Psoas muscle (tissue), 8 donors: ENCODE measurements around the gene CD44. TPM values are rescaled to one million over a fixed set of nuclear protein-coding genes. Genes with fewer than 3 reads are reported as not detected.

Experiments used
- ATAC-seq, 4 donors: fragments of 200-7000 bp; cut with Tn5 transposase; one replicate each; pipeline ENCODE4 v1.9.1; 2020; ENCODE audit warnings: moderate library complexity in 3 of 4, mild to moderate bottlenecking in 2 of 4
- DNase-seq, 2 donors: peaks; one replicate each; pipeline ENCODE4 v3.0.0-alpha.2; 2020
- H3K27ac ChIP-seq: fragments of 200-600 bp; one replicate; pipeline ENCODE4 v1.8.0; 2022
- H3K27me3 ChIP-seq, 3 donors: fragments of 200-600 bp in 1 of 3; one replicate each; pipeline versions ENCODE4 v1.6.1 to v1.8.0; 2013 to 2022; ENCODE audit warnings: low read length in 2 of 3, mild to moderate bottlenecking in 2 of 3, moderate library complexity in 1 of 3; ENCODE audit not compliant: insufficient read depth in 3 of 3
- H3K36me3 ChIP-seq, 2 donors: fragments of 200-600 bp in 1 of 2; one replicate each; pipeline versions ENCODE4 v1.6.1 to v1.8.0; 2013 to 2022; ENCODE audit warnings: low read depth in 1 of 2, mild to moderate bottlenecking in 1 of 2, moderate library complexity in 1 of 2; ENCODE audit not compliant: insufficient read depth in 1 of 2
- H3K4me1 ChIP-seq: fragments of 200-600 bp; one replicate; pipeline ENCODE4 v1.8.0; 2022
- H3K4me3 ChIP-seq: fragments of 200-600 bp; one replicate; pipeline ENCODE4 v1.8.0; 2022; ENCODE audit warnings: mild to moderate bottlenecking
- H3K9me3 ChIP-seq: fragments of 200-600 bp; one replicate; pipeline ENCODE4 v1.8.0; 2022
- CTCF ChIP-seq: fragments of 200-600 bp; IDR thresholded peaks from one replicate; pipeline ENCODE4 v1.8.0; 2022; ENCODE audit warnings: antibody characterized with exemption
- WGBS, 3 donors: extraction: QIAGEN DNeasy Blood & Tissue Kit; methylation state at CpG; one replicate each; pipeline versions ENCODE4 v1.1.6 to v1.1.7; 2013; 5-methylcytosine and 5-hydroxymethylcytosine counted together
- intact Hi-C, 2 donors: fragments of 100-400 bp; cut with DNase I; formaldehyde crosslinking; loops; one replicate each; pipeline versions ENCODE4 v1.11.0 to v1.14.2; 2022
- polyA plus RNA-seq, 3 donors: library from polyadenylated mRNA; stranded (reverse); fragments of 200-250 nt; gene quantifications; one replicate each; pipeline ENCODE4 v1.2.3, GENCODE V29; 2013
- total RNA-seq, 4 donors: library from RNA; stranded (reverse); fragmentation: NEBNext Ultra II Directional in 2 of 4; extraction: Animal tissue kit (Norgen Biotek cat#: 25700) in 2 of 4; gene quantifications; one replicate each; pipeline versions ENCODE4 v1.2.1 to v1.2.4, GENCODE V29; 2021 to 2023
- donor health status: healthy with polysubstance abuse.
- donor health status: DM: no; HTN: no; CAD: no; lungs with moderate emphysema.
- donor health status: Bipolar disorder and iron deficiency.
- donor health status: healthy.
- donor health status: DM: yes; HTN: yes; CAD: no.
- donor health status: DM: no; HTN: no; CAD: no.
- donor health status: DM: no; HTN: no; CAD: no.
- donor health status: DM: yes; HTN: yes; CAD: no.

CD44 gene
- total and polyA plus RNA-seq, 7 donors: 3.4 to 35.4 (median 23.2) TPM

- no peak for TF ChIP-seq CTCF
- Histone ChIP-seq H3K4me1 (no peaks in the 10 kb centered on the region), H3K4me3 (no peak overlapping the region), H3K36me3 (peaks cover 4 to 6% of the 10 kb centered on the region in 2 donors), H3K27me3 (no peaks in the 10 kb centered on the region), H3K27ac (no peak overlapping the region), H3K9me3 (no peaks in the 10 kb centered on the region)
- WGBS, 3 donors: 95 to 97% (median 96%) methylated on average over 7 of the region's 7 CpGs
- DNase-seq: no peak
- intact Hi-C loops: loop anchor here in 1 of 2 donors (5.0 kb wide), 1 partner anchor 801 kb away; no protein-coding TSS in a partner anchor
- no peak for ATAC-seq
Observed at GRCh38 chr11:35200811-35201341, 61.9 kb downstream of the CD44 start.

DNA sequence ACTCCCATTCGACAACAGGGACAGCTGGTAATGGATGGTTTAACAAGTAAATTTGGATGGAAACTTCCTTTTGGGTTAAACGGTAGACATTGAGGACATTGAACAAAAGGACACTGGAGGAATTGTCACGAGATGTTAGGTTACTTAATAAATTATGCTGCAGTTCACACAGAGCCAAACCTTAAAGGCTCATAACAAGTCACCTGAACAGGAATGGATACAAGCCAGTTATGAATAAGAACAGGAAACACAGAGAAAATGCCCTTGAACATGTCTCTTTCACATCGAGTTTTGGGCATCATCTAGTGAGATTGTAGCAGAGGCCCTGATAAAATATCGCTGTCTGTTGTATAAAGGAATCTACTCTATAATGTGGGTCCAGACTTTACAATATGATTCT, 65.6 kb downstream of the CD44 start:
- intact Hi-C loops: loop anchor here in 1 of 2 donors (5.0 kb wide), 1 partner anchor 798 kb away; no protein-coding TSS in a partner anchor
- Histone ChIP-seq H3K4me3 (no peak overlapping the region), H3K9me3 (no peaks in the 10 kb centered on the region), H3K4me1 (no peaks in the 10 kb centered on the region), H3K36me3 (peaks cover 4 to 6% of the 10 kb centered on the region in 2 donors), H3K27ac (no peak overlapping the region), H3K27me3 (no peaks in the 10 kb centered on the region)
- no peak for TF ChIP-seq CTCF
- ATAC-seq: no peak
- DNase-seq: no peak
- WGBS, 3 donors: 70 to 85% (median 72%) methylated on average over 5 of the region's 5 CpGs

DNA sequence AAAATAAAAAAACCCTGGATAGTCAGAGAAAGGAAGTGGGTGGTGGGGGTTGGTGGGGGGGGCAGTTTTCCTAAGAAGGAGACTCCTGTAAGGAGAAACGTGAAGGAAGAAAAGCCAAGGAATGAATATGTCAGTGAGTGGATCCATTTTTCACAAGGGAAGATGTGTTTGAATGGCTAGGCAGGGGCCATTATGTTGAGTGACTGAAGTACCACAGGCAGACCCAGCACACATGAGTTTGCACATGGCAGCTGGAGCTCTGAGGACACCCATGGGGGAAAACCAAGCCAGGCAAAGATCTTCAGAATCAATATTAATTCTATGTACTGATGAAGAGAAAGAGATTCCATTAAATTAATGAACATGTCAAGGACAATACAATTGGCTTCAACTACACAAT, 67.6 kb downstream of the CD44 start:
- Histone ChIP-seq H3K4me3 (no peak overlapping the region), H3K27ac (no peak overlapping the region), H3K27me3 (no peaks in the 10 kb centered on the region), H3K9me3 (no peaks in the 10 kb centered on the region), H3K4me1 (no peaks in the 10 kb centered on the region), H3K36me3 (peaks cover 0 to 4% of the 10 kb centered on the region in 2 donors)
- intact Hi-C loops: no loop called here
- ATAC-seq (no peak), DNase-seq (no peak)
- no peak for TF ChIP-seq CTCF
- WGBS, 3 donors: 81 to 83% (median 81%) methylated on average over 1 of the region's 1 CpG

DNA sequence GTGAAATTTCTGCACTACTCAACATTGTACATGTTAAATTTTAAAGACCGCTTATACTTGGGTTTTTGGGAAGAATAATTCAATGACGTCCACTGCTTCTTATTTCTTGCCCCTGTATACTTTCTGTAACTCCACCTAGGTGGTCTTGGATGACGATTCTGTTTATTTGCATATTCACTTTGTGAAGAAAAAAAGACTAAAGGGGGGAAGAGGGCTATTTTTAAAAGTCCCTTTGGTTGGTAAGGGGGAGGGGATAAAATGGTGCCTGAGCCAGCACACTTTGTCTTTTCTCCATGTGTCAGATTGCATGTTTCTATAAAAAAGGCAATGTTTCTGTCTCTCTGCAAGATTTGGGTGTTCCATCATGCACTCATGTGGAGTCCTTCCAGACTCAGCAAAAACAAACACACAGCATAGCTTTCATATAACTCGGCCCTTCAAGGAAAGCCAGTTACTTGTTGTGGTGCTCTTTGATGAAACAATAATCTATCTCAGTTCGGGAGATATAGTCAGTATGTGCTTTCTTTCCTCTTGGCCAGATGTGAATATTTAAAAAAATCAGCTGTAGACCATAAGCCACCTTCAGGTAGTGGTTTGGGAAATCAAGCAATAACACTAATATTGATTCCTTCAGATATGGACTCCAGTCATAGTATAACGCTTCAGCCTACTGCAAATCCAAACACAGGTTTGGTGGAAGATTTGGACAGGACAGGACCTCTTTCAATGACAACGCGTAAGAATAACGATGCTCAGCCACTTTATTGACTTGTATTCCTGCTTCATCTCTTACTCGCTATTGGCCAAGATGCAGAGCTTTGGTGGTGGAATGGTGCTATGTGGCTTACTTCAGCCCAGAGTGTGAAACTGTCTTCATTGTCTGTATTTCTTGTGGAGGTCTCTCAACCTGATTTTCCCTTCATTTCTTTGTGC, 68.8 kb downstream of the CD44 start:
- Histone ChIP-seq H3K27me3 (no peaks in the 10 kb centered on the region), H3K36me3 (peaks cover 0 to 4% of the 10 kb centered on the region in 2 donors), H3K27ac (no peak overlapping the region), H3K4me1 (no peaks in the 10 kb centered on the region), H3K9me3 (no peaks in the 10 kb centered on the region), H3K4me3 (no peak overlapping the region)
- no peak for ATAC-seq
- intact Hi-C loops: no loop called here
- 89 to 93% (median 90%) methylated on average over 10 of the region's 10 CpGs for WGBS, 3 donors
- DNase-seq: no peak
- TF ChIP-seq CTCF: no peak
